ENCODE measurements around the gene AGXT2. TPM values are rescaled to one million over a fixed set of nuclear protein-coding genes. Genes with fewer than 3 reads are reported as not detected.

The AGXT2 gene
- total and polyA plus RNA-seq, 2 donors (not counting 3 experiments of a cell fraction or from before 2014, with no cell fraction given), result not detected

DNA sequence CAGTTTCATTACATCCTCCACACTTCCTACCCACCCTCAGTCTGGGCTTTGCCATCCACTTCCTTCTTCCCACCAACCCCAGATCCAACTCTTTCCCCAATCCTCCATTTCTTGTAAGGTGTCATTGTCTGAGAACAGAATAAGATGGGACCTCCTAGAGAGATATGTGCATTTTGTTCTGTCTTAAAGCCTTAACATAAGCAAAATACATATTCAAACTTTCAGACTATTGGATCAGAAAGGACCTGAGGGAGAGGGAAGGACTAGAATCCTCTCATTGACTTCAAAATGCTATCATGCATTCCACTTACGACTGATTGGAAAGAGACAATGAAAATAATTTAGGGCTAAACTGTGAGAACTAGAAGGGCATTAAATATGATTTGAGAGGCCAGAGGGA lies 43.0 kb downstream of the AGXT2 start:
- Histone ChIP-seq H3K4me3 (replicated peaks in 1 of 3; ENCODE audit: insufficient read depth in 1 of 3, low read depth in 1 of 3, low read length in 3 of 3) (no peak overlapping the region), H3K9me1 (replicated peaks; ENCODE audit: control insufficient read depth, extremely low read depth, insufficient read depth, low read length) (no peaks in the 10 kb centered on the region), H2AFZ (ENCODE audit: low read depth, low read length) (no peak overlapping the region), H3K36me3 (ENCODE audit: control insufficient read depth in 2 of 2, extremely low read depth in 1 of 2, insufficient read depth in 2 of 2, low read length in 2 of 2) (no peaks in the 10 kb centered on the region), H3K4me1 (ENCODE audit: control insufficient read depth, extremely low read depth, insufficient read depth, low read length) (no peaks in the 10 kb centered on the region), H3K79me2 (ENCODE audit: control insufficient read depth, insufficient read depth, low read length) (no peaks in the 10 kb centered on the region), H3K9ac (replicated peaks; ENCODE audit: extremely low read depth, insufficient read depth, low read length) (no peak overlapping the region), H3K27ac (ENCODE audit: insufficient read depth, low read depth, low read length) (no peak overlapping the region), H3K27me3 (ENCODE audit: control insufficient read depth in 2 of 2, insufficient read depth in 2 of 2, low read length in 2 of 2) (peaks cover 4 to 9% of the 10 kb centered on the region in 2 experiments), H4K20me1 (replicated peaks; ENCODE audit: control insufficient read depth, extremely low read depth, insufficient read depth, low read length) (no peaks in the 10 kb centered on the region), H3K4me2 (ENCODE audit: insufficient read depth, low read length) (no peak overlapping the region), H3K9me3 (replicated peaks; ENCODE audit: control insufficient read depth, insufficient read depth, low read length) (no peaks in the 10 kb centered on the region)
- TF ChIP-seq MAX (IDR thresholded peaks at IDR 0.05; ENCODE audit: insufficient read depth, insufficient read length), result no peak
- TF ChIP-seq MYC (IDR thresholded peaks at IDR 0.05; ENCODE audit: low read depth, low read length), result no peak
- TF ChIP-seq JUN (IDR thresholded peaks at IDR 0.05; ENCODE audit: borderline replicate concordance, insufficient read depth, insufficient read length, low read depth), result no peak
- TF ChIP-seq EZH2 (IDR thresholded peaks at IDR 0.05; ENCODE audit: borderline replicate concordance, low read depth, low read length, severe bottlenecking), result no peak
- TF ChIP-seq FOS (IDR thresholded peaks at IDR 0.05; ENCODE audit: borderline replicate concordance, insufficient read depth, low read length), result no peak
- no peak for TF ChIP-seq POLR2AphosphoS5 (IDR thresholded peaks at IDR 0.05; ENCODE audit: insufficient read depth, low read depth, low read length)
- no peak for TF ChIP-seq CTCF (IDR thresholded peaks at IDR 0.05; ENCODE audit: extremely low read depth in 1 of 2, insufficient read depth in 1 of 2, low read depth in 1 of 2, low read length in 2 of 2)
- TF ChIP-seq POLR2A (IDR thresholded peaks at IDR 0.05; ENCODE audit: low read depth, low read length), result no peak
- TF ChIP-seq GATA2 (IDR thresholded peaks at IDR 0.05; ENCODE audit: insufficient read depth, insufficient read length, low read depth, low read length), result no peak
- ChIA-PET CTCF (interaction anchor here (0.6 to 3.9 kb wide), 4 partner anchors 10 to 529 kb away, joined by 3 to 61 read pairs (median 18); no protein-coding TSS in a partner anchor), POLR2A (no interaction called here)
- dilution Hi-C loops (cut with MboI; ENCODE audit: extremely low pct_ligation_motif_present, low sequenced_read_pairs) (no loop called here), intact Hi-C loops (cut with micrococcal nuclease) (loop anchor here (5.0 kb wide), 1 partner anchor 517 kb away; no protein-coding TSS in a partner anchor)
- FAIRE-seq, result no peak
- no TSS peak for BruUV-seq (replicated peaks)
- no peak for DNase-seq (ENCODE audit: low read depth, low spot score)

Data from endothelial cell of umbilical vein (primary cell).